DMS53 treated with DMSO at 0.1 percent for 48 hours (cell line): Measurements from ENCODE around the gene GRK3.
A peak's percentile ranks its signal among the peaks of the same experiment; 100 is the strongest.
"Not testable (repeated sequence)": the region's sequence is repeated elsewhere in the genome, so short reads cannot be mapped to it uniquely, and the experiment has no call there.

Experiments used
- DNase-seq: peaks from one replicate; lab custom pipeline; 2025; ENCODE audit not compliant: unreplicated experiment; lab: John Stamatoyannopoulos, UW

The GRK3 gene

GRCh38 chr22:25564320-25564978 lies at the start of gene GRK3:
TSS of gene GRK3 (plus strand) at chr22:25564675. CDS start at chr22:25565041, 366 bp downstream.
- DNase-seq = peak; percentile 5

- no peak for DNase-seq
These were observed 46.3 kb upstream of the GRK3 start for GRCh38 chr22:25518000-25518663.

- DNase-seq = no peak
These were observed 39.1 kb upstream of the GRK3 start for GRCh38 chr22:25525376-25525775.

- DNase-seq = not testable (repeated sequence)
These were observed 38.5 kb upstream of the GRK3 start for GRCh38 chr22:25525804-25526584.

GRCh38 chr22:25527016-25527415 lies 37.5 kb upstream of the GRK3 start:
- DNase-seq = not testable (repeated sequence)

GRCh38 chr22:25528068-25528467 lies 36.4 kb upstream of the GRK3 start:
- not testable (repeated sequence) for DNase-seq

- DNase-seq = not testable (repeated sequence)
These were observed 35.4 kb upstream of the GRK3 start for GRCh38 chr22:25529059-25529458.

- DNase-seq = not testable (repeated sequence)
These were observed 34.8 kb upstream of the GRK3 start for GRCh38 chr22:25529541-25530137.

GRCh38 chr22:25531677-25532076 lies 32.8 kb upstream of the GRK3 start:
- not testable (repeated sequence) for DNase-seq

GRCh38 chr22:25534724-25535123 lies 29.8 kb upstream of the GRK3 start:
- no peak for DNase-seq

- DNase-seq = no peak
These were observed 27.9 kb upstream of the GRK3 start for GRCh38 chr22:25536589-25536988.

GRCh38 chr22:25540166-25540907 lies 24.1 kb upstream of the GRK3 start:
- DNase-seq = no peak

- no peak for DNase-seq
These were observed 23.4 kb upstream of the GRK3 start for GRCh38 chr22:25540908-25541660.

GRCh38 chr22:25542191-25542590 lies 22.3 kb upstream of the GRK3 start:
- no peak for DNase-seq

GRCh38 chr22:25542720-25543402 lies 21.6 kb upstream of the GRK3 start:
- no peak for DNase-seq

GRCh38 chr22:25545146-25545545 lies 19.3 kb upstream of the GRK3 start:
- DNase-seq = no peak

GRCh38 chr22:25545672-25546071 lies 18.8 kb upstream of the GRK3 start:
- DNase-seq = no peak

- DNase-seq = no peak
These were observed 18.2 kb upstream of the GRK3 start for GRCh38 chr22:25546242-25546641.

GRCh38 chr22:25546751-25547150 lies 17.7 kb upstream of the GRK3 start:
- DNase-seq = no peak
